Measurements from ENCODE around the gene SPOCK1.

SPOCK1 gene

GRCh38 chr5:137332296-137332695 is 166.8 kb downstream of the SPOCK1 start:
- no peak for DNase-seq (ENCODE audit: low read depth, low spot score)

GRCh38 chr5:137329586-137330296 is 169.4 kb downstream of the SPOCK1 start:
- DNase-seq (ENCODE audit: low read depth, low spot score), result no peak

- DNase-seq (ENCODE audit: low read depth, low spot score), result no peak
Observed at GRCh38 chr5:137328991-137329390, 170.1 kb downstream of the SPOCK1 start.

GRCh38 chr5:137328463-137328862 is 170.7 kb downstream of the SPOCK1 start:
- DNase-seq (ENCODE audit: low read depth, low spot score), result no peak

- DNase-seq (ENCODE audit: low read depth, low spot score), result no peak
Observed at GRCh38 chr5:137325721-137326120, 173.4 kb downstream of the SPOCK1 start.

- DNase-seq (ENCODE audit: low read depth, low spot score), result no peak
Observed at GRCh38 chr5:137320056-137321045, 178.8 kb downstream of the SPOCK1 start.

GRCh38 chr5:137318027-137318426 is 181.1 kb downstream of the SPOCK1 start:
- no peak for DNase-seq (ENCODE audit: low read depth, low spot score)

GRCh38 chr5:137316346-137316736 is 182.8 kb downstream of the SPOCK1 start:
- no peak for DNase-seq (ENCODE audit: low read depth, low spot score)

- no peak for DNase-seq (ENCODE audit: low read depth, low spot score)
Observed at GRCh38 chr5:137315534-137316345, 183.4 kb downstream of the SPOCK1 start.

- DNase-seq (ENCODE audit: low read depth, low spot score), result no peak
Observed at GRCh38 chr5:137315109-137315508, 184.0 kb downstream of the SPOCK1 start.

GRCh38 chr5:137313526-137314175 is 185.5 kb downstream of the SPOCK1 start:
- no peak for DNase-seq (ENCODE audit: low read depth, low spot score)

GRCh38 chr5:137312011-137312410 is 187.1 kb downstream of the SPOCK1 start:
- no peak for DNase-seq (ENCODE audit: low read depth, low spot score)

- DNase-seq (ENCODE audit: low read depth, low spot score), result no peak
Observed at GRCh38 chr5:137310051-137310730, 188.9 kb downstream of the SPOCK1 start.

GRCh38 chr5:137309290-137309689 is 189.8 kb downstream of the SPOCK1 start:
- DNase-seq (ENCODE audit: low read depth, low spot score), result no peak

GRCh38 chr5:137308311-137308710 is 190.8 kb downstream of the SPOCK1 start:
- DNase-seq (ENCODE audit: low read depth, low spot score), result no peak

- DNase-seq (ENCODE audit: low read depth, low spot score), result no peak
Observed at GRCh38 chr5:137306903-137307302, 192.2 kb downstream of the SPOCK1 start.

GRCh38 chr5:137305971-137306602 is 193.0 kb downstream of the SPOCK1 start:
- DNase-seq (ENCODE audit: low read depth, low spot score), result no peak

GRCh38 chr5:137304226-137304874 is 194.8 kb downstream of the SPOCK1 start:
- DNase-seq (ENCODE audit: low read depth, low spot score), result no peak

- DNase-seq (ENCODE audit: low read depth, low spot score), result no peak
Observed at GRCh38 chr5:137303509-137303908, 195.6 kb downstream of the SPOCK1 start.
